ENCODE results near the gene EGF.

The EGF gene

DNA sequence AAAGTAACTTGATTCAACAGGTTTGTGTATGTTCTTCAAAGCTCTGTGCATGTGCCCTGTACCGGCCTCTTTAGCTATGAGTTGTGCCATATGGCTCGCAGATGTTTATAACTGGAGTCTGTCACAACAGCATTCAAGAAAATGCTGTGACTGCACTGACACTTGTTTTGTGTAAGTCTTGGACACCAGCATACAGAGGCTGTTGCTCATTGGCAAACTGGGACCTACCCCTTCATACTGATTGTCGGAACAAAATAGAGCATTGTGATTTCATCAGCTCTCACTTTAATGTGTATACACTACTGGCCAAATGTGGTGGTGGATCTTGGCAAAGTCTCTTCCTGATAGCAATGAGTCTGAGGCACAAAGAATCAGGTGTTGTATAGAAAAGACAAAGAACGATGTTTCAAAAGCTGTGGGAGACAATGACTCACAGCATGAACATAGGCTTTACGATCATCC is 133.9 kb downstream of the EGF start:
- TF ChIP-seq TCF4 (CRISPR knock-in tag; IDR thresholded peaks at IDR 0.05; ENCODE audit: borderline replicate concordance) (peak; percentile 59; the same call in 1 of the 2 replicates), PPARA (CRISPR knock-in tag; IDR thresholded peaks at IDR 0.05; ENCODE audit: borderline replicate concordance) (no peak)
- no peak; the same call in 2 of the 3 replicates for ATAC-seq

DNA sequence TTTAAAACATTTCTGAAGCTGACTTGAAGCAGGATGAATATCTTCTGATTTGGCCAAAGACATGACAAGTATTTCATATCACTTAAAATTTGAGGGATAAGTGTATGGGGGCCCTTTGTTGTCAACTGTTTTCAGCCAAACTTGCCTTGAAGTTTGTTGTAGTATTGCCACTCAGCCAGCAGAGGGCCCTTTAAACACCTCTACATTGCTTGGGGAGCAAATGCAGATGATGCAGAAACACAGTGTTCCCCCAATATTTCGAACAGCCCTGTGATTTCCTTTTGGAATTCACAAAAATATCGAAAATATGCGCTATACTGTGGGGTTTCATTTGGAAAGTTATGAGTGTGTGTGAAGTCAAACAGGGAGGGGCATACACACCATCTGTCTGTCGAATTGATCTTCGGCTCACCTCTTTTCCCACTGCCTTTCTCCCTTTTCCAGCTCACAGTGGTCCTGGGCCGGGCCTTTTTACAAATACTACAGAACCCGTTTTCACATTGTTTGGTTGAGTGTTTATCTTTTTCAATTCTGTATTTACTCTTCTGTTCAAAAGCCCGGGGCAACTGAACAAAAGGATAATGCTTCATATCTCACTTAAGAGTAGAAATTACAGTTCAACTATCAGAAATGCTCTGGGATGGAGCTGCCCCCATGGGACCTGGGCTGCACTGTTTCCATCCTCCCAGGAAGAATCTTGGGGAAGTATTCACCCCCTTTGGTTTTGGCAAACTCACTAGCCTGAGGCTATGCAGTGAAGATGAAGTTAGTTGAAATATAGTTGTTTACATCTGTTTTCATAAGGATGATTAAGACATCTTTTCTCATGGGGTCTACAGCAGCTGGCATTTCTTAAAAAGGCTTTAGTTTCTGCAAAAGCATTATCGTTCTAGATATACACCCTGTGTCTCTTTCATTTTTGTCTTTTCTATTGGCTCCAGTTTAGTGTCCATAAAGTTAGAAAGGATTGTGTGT is 137.6 kb downstream of the EGF start:
- peak; percentile 64; the same call in 2 of the 3 replicates for ATAC-seq
- TF ChIP-seq ESRRG (CRISPR knock-in tag; IDR thresholded peaks at IDR 0.05): no peak
- no peak for TF ChIP-seq OSR1 (CRISPR knock-in tag; IDR thresholded peaks at IDR 0.05)
- no peak for TF ChIP-seq ZFP3 (CRISPR knock-in tag; IDR thresholded peaks at IDR 0.05)
- no peak for TF ChIP-seq PPARA (CRISPR knock-in tag; IDR thresholded peaks at IDR 0.05; ENCODE audit: borderline replicate concordance)
- no peak for TF ChIP-seq ISL1 (CRISPR knock-in tag; IDR thresholded peaks at IDR 0.05)
- TF ChIP-seq ZNF565 (CRISPR knock-in tag; conservative IDR thresholded peaks at IDR 0.05; ENCODE audit: low read depth): no peak
- no peak for TF ChIP-seq TOX (CRISPR knock-in tag; IDR thresholded peaks at IDR 0.05; ENCODE audit: borderline replicate concordance)
- TF ChIP-seq, protein P1, sequence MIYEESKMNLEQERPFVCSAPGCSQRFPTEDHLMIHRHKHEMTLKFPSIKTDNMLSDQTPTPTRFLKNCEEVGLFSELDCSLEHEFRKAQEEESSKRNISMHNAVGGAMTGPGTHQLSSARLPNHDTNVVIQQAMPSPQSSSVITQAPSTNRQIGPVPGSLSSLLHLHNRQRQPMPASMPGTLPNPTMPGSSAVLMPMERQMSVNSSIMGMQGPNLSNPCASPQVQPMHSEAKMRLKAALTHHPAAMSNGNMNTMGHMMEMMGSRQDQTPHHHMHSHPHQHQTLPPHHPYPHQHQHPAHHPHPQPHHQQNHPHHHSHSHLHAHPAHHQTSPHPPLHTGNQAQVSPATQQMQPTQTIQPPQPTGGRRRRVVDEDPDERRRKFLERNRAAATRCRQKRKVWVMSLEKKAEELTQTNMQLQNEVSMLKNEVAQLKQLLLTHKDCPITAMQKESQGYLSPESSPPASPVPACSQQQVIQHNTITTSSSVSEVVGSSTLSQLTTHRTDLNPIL (CRISPR knock-in tag; IDR thresholded peaks at IDR 0.05; ENCODE audit: low read depth): no peak
- no peak for TF ChIP-seq BACH2 (CRISPR knock-in tag; IDR thresholded peaks at IDR 0.05; ENCODE audit: borderline replicate concordance)
- TF ChIP-seq ARNTL (CRISPR knock-in tag; IDR thresholded peaks at IDR 0.05; ENCODE audit: borderline replicate concordance, low read depth): no peak
- TF ChIP-seq, protein P2, sequence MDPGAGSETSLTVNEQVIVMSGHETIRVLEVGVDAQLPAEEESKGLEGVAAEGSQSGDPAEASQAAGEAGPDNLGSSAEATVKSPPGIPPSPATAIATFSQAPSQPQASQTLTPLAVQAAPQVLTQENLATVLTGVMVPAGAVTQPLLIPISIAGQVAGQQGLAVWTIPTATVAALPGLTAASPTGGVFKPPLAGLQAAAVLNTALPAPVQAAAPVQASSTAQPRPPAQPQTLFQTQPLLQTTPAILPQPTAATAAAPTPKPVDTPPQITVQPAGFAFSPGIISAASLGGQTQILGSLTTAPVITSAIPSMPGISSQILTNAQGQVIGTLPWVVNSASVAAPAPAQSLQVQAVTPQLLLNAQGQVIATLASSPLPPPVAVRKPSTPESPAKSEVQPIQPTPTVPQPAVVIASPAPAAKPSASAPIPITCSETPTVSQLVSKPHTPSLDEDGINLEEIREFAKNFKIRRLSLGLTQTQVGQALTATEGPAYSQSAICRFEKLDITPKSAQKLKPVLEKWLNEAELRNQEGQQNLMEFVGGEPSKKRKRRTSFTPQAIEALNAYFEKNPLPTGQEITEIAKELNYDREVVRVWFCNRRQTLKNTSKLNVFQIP (CRISPR knock-in tag; IDR thresholded peaks at IDR 0.05; ENCODE audit: borderline replicate concordance, low read depth): no peak

DNA sequence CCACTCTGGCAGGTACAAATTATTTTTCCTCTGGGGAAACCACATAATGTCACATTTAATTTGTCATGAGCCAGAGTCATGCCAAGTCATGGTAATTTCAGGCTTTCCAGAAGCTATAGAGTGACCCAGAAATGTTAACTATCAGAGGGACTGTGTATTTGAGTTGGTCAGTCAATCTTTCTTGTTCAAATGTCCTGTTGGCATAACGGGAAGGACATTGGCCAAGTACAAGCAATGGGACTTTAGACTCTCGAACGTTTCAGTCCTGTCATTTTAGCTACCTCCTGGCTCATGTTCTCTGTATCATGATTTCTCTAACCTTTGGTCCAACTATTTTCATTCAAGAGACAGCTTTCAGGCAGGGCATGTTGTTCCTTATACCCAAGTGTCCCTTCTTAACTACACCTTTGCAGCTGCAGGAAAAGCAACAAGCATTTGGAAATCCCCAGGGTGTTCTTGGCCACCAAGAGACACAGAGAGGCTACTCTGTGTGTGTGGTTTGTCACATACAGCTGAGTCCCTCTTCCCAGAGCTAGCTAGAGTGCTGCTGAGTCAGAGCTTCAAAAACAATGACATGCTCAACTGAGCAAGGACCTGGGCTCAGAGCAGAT is 142.6 kb downstream of the EGF start:
- TF ChIP-seq RARB (CRISPR knock-in tag; IDR thresholded peaks at IDR 0.05) (no peak), ISL1 (CRISPR knock-in tag; IDR thresholded peaks at IDR 0.05) (no peak), PPARA (CRISPR knock-in tag; IDR thresholded peaks at IDR 0.05; ENCODE audit: borderline replicate concordance) (no peak), GLIS3 (CRISPR knock-in tag; IDR thresholded peaks at IDR 0.05) (no peak), ZFP3 (CRISPR knock-in tag; IDR thresholded peaks at IDR 0.05) (no peak), CSDC2 (CRISPR knock-in tag; IDR thresholded peaks at IDR 0.05) (no peak), OSR1 (CRISPR knock-in tag; IDR thresholded peaks at IDR 0.05) (no peak), ZNF70 (CRISPR knock-in tag; IDR thresholded peaks at IDR 0.05) (no peak), TCF4 (CRISPR knock-in tag; IDR thresholded peaks at IDR 0.05; ENCODE audit: borderline replicate concordance) (no peak), ZNF565 (CRISPR knock-in tag; conservative IDR thresholded peaks at IDR 0.05; ENCODE audit: low read depth) (no peak), ARNTL (CRISPR knock-in tag; IDR thresholded peaks at IDR 0.05; ENCODE audit: borderline replicate concordance, low read depth) (no peak)
- TF ChIP-seq, protein P3, sequence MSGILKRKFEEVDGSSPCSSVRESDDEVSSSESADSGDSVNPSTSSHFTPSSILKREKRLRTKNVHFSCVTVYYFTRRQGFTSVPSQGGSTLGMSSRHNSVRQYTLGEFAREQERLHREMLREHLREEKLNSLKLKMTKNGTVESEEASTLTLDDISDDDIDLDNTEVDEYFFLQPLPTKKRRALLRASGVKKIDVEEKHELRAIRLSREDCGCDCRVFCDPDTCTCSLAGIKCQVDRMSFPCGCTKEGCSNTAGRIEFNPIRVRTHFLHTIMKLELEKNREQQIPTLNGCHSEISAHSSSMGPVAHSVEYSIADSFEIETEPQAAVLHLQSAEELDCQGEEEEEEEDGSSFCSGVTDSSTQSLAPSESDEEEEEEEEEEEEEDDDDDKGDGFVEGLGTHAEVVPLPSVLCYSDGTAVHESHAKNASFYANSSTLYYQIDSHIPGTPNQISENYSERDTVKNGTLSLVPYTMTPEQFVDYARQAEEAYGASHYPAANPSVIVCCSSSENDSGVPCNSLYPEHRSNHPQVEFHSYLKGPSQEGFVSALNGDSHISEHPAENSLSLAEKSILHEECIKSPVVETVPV (CRISPR knock-in tag; IDR thresholded peaks at IDR 0.05): no peak
- TF ChIP-seq, protein P4, sequence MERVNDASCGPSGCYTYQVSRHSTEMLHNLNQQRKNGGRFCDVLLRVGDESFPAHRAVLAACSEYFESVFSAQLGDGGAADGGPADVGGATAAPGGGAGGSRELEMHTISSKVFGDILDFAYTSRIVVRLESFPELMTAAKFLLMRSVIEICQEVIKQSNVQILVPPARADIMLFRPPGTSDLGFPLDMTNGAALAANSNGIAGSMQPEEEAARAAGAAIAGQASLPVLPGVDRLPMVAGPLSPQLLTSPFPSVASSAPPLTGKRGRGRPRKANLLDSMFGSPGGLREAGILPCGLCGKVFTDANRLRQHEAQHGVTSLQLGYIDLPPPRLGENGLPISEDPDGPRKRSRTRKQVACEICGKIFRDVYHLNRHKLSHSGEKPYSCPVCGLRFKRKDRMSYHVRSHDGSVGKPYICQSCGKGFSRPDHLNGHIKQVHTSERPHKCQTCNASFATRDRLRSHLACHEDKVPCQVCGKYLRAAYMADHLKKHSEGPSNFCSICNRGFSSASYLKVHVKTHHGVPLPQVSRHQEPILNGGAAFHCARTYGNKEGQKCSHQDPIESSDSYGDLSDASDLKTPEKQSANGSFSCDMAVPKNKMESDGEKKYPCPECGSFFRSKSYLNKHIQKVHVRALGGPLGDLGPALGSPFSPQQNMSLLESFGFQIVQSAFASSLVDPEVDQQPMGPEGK (CRISPR knock-in tag; IDR thresholded peaks at IDR 0.05; ENCODE audit: borderline replicate concordance): no peak
- TF ChIP-seq, protein P5, sequence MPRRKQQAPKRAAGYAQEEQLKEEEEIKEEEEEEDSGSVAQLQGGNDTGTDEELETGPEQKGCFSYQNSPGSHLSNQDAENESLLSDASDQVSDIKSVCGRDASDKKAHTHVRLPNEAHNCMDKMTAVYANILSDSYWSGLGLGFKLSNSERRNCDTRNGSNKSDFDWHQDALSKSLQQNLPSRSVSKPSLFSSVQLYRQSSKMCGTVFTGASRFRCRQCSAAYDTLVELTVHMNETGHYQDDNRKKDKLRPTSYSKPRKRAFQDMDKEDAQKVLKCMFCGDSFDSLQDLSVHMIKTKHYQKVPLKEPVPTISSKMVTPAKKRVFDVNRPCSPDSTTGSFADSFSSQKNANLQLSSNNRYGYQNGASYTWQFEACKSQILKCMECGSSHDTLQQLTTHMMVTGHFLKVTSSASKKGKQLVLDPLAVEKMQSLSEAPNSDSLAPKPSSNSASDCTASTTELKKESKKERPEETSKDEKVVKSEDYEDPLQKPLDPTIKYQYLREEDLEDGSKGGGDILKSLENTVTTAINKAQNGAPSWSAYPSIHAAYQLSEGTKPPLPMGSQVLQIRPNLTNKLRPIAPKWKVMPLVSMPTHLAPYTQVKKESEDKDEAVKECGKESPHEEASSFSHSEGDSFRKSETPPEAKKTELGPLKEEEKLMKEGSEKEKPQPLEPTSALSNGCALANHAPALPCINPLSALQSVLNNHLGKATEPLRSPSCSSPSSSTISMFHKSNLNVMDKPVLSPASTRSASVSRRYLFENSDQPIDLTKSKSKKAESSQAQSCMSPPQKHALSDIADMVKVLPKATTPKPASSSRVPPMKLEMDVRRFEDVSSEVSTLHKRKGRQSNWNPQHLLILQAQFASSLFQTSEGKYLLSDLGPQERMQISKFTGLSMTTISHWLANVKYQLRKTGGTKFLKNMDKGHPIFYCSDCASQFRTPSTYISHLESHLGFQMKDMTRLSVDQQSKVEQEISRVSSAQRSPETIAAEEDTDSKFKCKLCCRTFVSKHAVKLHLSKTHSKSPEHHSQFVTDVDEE (CRISPR knock-in tag; IDR thresholded peaks at IDR 0.05): no peak
- TF ChIP-seq, protein P2 (CRISPR knock-in tag; IDR thresholded peaks at IDR 0.05; ENCODE audit: borderline replicate concordance, low read depth): no peak
- TF ChIP-seq, protein P1 (CRISPR knock-in tag; IDR thresholded peaks at IDR 0.05; ENCODE audit: low read depth): no peak
- peak; percentile 48; the same call in 1 of the 3 replicates for ATAC-seq

All from SK-N-SH treated with all-trans-retinoic acid at 6 μM for 48 hours (cell line).